Panc1 (cell line): Measurements from ENCODE around the gene TULP4.

Source experiments
- CTCF ChIP-seq: fragments of 450-650 bp; IDR thresholded peaks from 2 replicates; pipeline ENCODE4 v1.5.1; 2017; ENCODE audit warnings: mild to moderate bottlenecking
- SIN3A ChIP-seq: IDR thresholded peaks from 2 replicates; pipeline ENCODE4 v1.6.1; 2012; ENCODE audit warnings: low read depth, mild to moderate bottlenecking, low read length, moderate library complexity, borderline replicate concordance; ENCODE audit not compliant: insufficient read depth

GRCh38 chr6:158538741-158539140 lies 226.5 kb downstream of the TULP4 start:
- TF ChIP-seq CTCF (no peak), SIN3A (no peak)
